GM12875 (cell line): Measurements from ENCODE around the gene ZIC4.

Experiments used
- H3K4me3 ChIP-seq: one replicate; pipeline ENCODE4 v1.5.1; 2011; ENCODE audit warnings: low read depth, low read length, control low read depth
- TF ChIP-seq, protein P1 (sequence below): IDR thresholded peaks from 2 replicates; pipeline ENCODE4 v1.5.1; 2011; ENCODE audit warnings: low read depth, mild to moderate bottlenecking, control low read depth, inconsistent platforms, low read length, moderate library complexity, borderline replicate concordance; ENCODE audit not compliant: insufficient read depth

Gene ZIC4

DNA sequence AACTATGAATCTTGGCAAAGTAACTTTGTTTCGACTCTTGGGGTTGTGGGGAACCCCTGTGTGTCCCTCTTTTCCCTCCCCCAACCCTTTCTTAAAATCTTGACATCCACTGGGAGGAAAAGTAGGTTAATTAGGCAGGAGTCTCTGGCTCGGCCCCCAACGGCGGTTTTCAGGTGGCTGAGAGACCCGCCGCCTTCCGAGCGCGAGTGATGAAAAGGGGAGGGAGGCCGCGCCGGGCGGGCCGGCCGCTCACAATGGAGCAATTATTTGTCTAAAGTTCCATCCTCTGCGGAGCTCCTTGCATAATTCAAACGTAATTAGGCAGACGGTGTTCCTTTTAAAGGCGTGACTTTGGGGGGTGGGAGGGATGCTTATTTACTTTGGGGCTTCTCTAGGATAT lies 51.7 kb downstream of the ZIC4 start:
- H3K4me3 ChIP-seq, result no peak overlapping the region
- TF ChIP-seq, protein P1, sequence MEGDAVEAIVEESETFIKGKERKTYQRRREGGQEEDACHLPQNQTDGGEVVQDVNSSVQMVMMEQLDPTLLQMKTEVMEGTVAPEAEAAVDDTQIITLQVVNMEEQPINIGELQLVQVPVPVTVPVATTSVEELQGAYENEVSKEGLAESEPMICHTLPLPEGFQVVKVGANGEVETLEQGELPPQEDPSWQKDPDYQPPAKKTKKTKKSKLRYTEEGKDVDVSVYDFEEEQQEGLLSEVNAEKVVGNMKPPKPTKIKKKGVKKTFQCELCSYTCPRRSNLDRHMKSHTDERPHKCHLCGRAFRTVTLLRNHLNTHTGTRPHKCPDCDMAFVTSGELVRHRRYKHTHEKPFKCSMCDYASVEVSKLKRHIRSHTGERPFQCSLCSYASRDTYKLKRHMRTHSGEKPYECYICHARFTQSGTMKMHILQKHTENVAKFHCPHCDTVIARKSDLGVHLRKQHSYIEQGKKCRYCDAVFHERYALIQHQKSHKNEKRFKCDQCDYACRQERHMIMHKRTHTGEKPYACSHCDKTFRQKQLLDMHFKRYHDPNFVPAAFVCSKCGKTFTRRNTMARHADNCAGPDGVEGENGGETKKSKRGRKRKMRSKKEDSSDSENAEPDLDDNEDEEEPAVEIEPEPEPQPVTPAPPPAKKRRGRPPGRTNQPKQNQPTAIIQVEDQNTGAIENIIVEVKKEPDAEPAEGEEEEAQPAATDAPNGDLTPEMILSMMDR, result no peak

DNA sequence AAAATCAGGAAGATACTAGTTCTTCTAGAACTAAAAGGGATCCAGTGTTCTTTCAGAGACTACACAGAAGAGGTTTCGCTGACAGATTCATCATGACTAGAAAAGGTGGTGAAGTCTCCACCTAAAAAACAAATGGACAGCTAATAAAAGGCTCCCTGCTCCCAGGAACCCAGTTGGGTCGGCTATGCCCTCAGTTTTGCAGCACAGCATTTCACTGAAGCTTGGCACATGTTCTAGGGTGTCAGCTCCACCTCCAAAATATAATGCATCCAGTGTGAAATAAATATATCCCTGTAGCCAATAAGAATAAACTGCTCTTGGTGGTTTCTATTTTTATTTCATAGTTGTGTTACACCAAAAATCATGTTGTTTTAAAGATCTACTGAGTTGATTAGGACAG lies 55.0 kb downstream of the ZIC4 start:
- TF ChIP-seq, protein P1, result no peak
- H3K4me3 ChIP-seq, result no peak overlapping the region

DNA sequence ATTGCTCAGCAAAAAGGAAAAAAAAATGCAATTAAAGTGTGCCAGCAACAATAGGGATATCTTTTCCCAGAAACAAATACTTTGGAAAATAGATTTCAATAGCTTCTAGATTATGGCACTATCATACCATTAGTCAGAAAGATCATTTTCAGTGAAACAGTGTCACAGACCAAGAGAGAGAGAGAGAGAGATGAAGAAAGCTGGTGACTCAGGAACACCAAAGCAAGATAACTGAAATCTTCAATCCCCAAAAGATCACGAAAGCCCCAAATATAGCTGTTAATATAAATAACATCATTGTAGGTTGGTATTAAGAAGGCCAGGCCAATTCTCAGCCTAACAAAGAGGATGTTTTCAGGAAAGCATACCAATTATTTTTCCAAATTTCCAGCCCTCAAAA lies 57.4 kb downstream of the ZIC4 start:
- TF ChIP-seq, protein P1, result no peak
- H3K4me3 ChIP-seq, result no peak overlapping the region

DNA sequence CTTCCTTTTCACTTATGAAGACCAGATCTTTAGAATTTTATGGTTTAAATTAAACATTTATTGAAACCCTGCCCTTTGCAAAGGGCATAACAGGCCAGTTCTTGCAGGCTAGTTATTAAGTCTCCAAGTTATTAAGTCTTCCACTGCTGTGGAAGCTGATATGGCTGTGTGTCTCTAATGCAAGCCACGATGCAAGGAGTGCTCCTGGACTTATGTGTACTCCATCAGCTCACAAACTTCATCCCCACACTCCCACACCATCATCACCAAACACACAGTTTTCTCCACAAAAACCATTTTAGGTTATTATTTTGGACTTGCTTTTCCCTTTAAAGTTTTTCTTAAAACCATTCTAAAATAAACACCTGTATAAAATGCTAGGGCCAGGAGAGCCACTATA lies 62.4 kb downstream of the ZIC4 start:
- TF ChIP-seq, protein P1, result no peak
- no peak overlapping the region for H3K4me3 ChIP-seq

DNA sequence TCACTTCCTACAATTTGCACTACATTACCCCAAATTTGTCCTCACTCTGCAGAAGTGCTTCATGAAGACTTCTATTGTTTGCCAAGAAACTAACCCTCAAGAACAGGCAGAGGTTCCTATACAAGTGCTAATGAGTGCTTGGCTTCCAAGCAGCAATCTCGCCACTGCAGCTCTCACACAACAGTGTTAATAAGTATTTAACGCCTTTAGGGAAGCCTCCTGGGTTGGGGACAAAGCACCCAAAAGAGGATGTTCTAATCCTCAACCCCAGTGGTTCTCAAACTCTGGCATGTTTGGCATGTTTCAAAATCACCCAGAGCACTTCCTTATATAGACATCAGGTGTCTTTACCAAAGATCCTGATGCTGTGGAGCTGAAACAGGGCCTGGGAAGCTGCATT lies 64.6 kb downstream of the ZIC4 start:
- TF ChIP-seq, protein P1, result no peak
- no peak overlapping the region for H3K4me3 ChIP-seq

DNA sequence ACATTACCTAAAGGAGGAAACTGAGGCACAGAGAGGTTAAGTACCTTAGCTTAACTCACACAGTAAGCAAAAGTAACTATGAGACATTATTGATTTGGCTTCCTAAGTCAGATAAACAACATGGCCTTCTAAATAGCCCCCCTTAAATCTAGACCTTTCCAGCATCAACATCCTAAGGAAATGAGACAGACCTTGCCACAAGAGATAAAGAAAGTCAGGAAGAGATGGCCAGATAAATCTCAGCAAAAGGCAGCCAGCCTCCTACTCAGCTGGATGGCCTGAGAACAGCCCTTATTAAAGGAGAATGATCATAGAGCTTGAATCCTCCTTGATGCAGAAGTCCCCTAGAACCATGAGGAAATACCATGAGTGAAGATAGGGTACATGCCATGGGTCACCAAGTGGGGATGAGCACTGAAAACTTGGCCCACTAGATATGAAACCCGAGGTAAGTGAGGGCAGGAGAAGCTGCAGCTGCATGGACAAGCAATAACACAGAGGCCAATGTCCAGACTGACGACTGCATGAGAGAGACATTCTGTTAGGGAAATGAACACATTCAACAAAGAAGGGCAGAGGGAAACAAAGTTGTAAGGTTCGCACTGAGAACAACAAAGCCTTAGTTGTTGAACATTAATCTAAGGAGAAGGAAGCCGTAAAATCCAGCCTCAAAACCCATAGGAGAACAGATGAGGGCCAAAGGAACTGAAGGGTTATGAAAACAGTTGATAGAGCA lies 69.6 kb downstream of the ZIC4 start:
- no peak overlapping the region for H3K4me3 ChIP-seq
- TF ChIP-seq, protein P1, result no peak
